SK-N-SH treated with all-trans-retinoic acid at 6 μM for 48 hours (cell line): ENCODE data around the gene ADAMTS17.

Experiments
- ATAC-seq: fragments of 200-7000 bp; cut with Tn5 transposase; 3 replicates; pipeline ENCODE4 v1.9.1; 2020; ENCODE audit warnings: mild to moderate bottlenecking, moderate library complexity
- ARNTL ChIP-seq: fragments of 450-650 bp; formaldehyde crosslinking; IDR thresholded peaks from 2 replicates; pipeline ENCODE4 v1.5.0; 2020; ENCODE audit warnings: low read depth, mild to moderate bottlenecking, moderate library complexity, borderline replicate concordance
- BACH2 ChIP-seq: fragments of 250-450 bp; sonication (Bioruptor Pico); IDR thresholded peaks from 2 replicates; pipeline ENCODE4 v1.9.0; 2021; ENCODE audit warnings: mild to moderate bottlenecking, borderline replicate concordance
- CSDC2 ChIP-seq: fragments of 250-450 bp; sonication (Bioruptor Pico); IDR thresholded peaks from 2 replicates; pipeline ENCODE4 v1.5.0; 2020; ENCODE audit warnings: mild to moderate bottlenecking, moderate library complexity
- ESRRG ChIP-seq: fragments of 250-450 bp; sonication (Bioruptor Pico); IDR thresholded peaks from 2 replicates; pipeline ENCODE4 v1.6.1; 2021; ENCODE audit warnings: mild to moderate bottlenecking
- GLIS3 ChIP-seq: fragments of 250-450 bp; sonication (Bioruptor Pico); IDR thresholded peaks from 2 replicates; pipeline ENCODE4 v1.5.0; 2020; ENCODE audit warnings: mild to moderate bottlenecking, moderate library complexity
- ISL1 ChIP-seq: fragments of 250-450 bp; sonication (Bioruptor Pico); IDR thresholded peaks from 2 replicates; pipeline ENCODE4 v2.1.2; 2022; ENCODE audit warnings: mild to moderate bottlenecking, moderate library complexity
- OSR1 ChIP-seq: fragments of 250-450 bp; sonication (Bioruptor Pico); IDR thresholded peaks from 2 replicates; pipeline ENCODE4 v1.8.0; 2022; ENCODE audit warnings: moderate library complexity, mild to moderate bottlenecking, inconsistent platforms
- PPARA ChIP-seq: fragments of 250-450 bp; sonication (Bioruptor Pico); IDR thresholded peaks from 2 replicates; pipeline ENCODE4 v1.5.0; 2020; ENCODE audit warnings: mild to moderate bottlenecking, borderline replicate concordance
- RARB ChIP-seq: fragments of 250-450 bp; sonication (Bioruptor Pico); IDR thresholded peaks from 2 replicates; pipeline ENCODE4 v1.8.0; 2021; ENCODE audit warnings: mild to moderate bottlenecking, moderate library complexity
- SNAI2 ChIP-seq: fragments of 250-450 bp; sonication (Bioruptor Pico); IDR thresholded peaks from 2 replicates; pipeline ENCODE4 v1.5.0; 2020; ENCODE audit warnings: mild to moderate bottlenecking, moderate library complexity
- TCF4 ChIP-seq: fragments of 250-450 bp; sonication (Bioruptor Pico); IDR thresholded peaks from 2 replicates; pipeline ENCODE4 v1.8.0; 2021; ENCODE audit warnings: mild to moderate bottlenecking, moderate library complexity, borderline replicate concordance
- TOX ChIP-seq: fragments of 250-450 bp; sonication (Bioruptor Pico); IDR thresholded peaks from 2 replicates; pipeline ENCODE4 v1.8.0; 2021; ENCODE audit warnings: mild to moderate bottlenecking, moderate library complexity, borderline replicate concordance
- ZC3H10 ChIP-seq: fragments of 250-450 bp; sonication (Bioruptor Pico); IDR thresholded peaks from 2 replicates; pipeline ENCODE4 v1.5.1; 2021; ENCODE audit warnings: mild to moderate bottlenecking, moderate library complexity
- ZFP3 ChIP-seq: fragments of 250-450 bp; sonication (Bioruptor Pico); IDR thresholded peaks from 2 replicates; pipeline ENCODE4 v1.5.0; 2020; ENCODE audit warnings: mild to moderate bottlenecking, moderate library complexity
- ZFP30 ChIP-seq: fragments of 450-650 bp; formaldehyde crosslinking; IDR thresholded peaks from 2 replicates; pipeline ENCODE4 v1.5.0; 2022; ENCODE audit warnings: mild to moderate bottlenecking, moderate library complexity
- ZNF565 ChIP-seq: fragments of 450-650 bp; formaldehyde crosslinking; conservative IDR thresholded peaks from 2 replicates; pipeline ENCODE4 v1.5.0; 2020; ENCODE audit warnings: low read depth, mild to moderate bottlenecking, moderate library complexity
- TF ChIP-seq, protein P1 (sequence below): fragments of 250-450 bp; sonication (Bioruptor Pico); IDR thresholded peaks from 2 replicates; pipeline ENCODE4 v1.5.0; 2020; ENCODE audit warnings: mild to moderate bottlenecking, moderate library complexity
- TF ChIP-seq, protein P2 (sequence below): fragments of 250-450 bp; sonication (Bioruptor Pico); IDR thresholded peaks from 2 replicates; pipeline ENCODE4 v1.5.1; 2020; ENCODE audit warnings: low read depth, mild to moderate bottlenecking, moderate library complexity
- TF ChIP-seq, protein P3 (sequence below): fragments of 250-450 bp; sonication (Bioruptor Pico); IDR thresholded peaks from 2 replicates; pipeline ENCODE4 v1.8.0; 2021; ENCODE audit warnings: low read depth, mild to moderate bottlenecking, moderate library complexity, borderline replicate concordance
- TF ChIP-seq, protein P4 (sequence below): fragments of 250-450 bp; sonication (Bioruptor Pico); IDR thresholded peaks from 2 replicates; pipeline ENCODE4 v1.5.1; 2021; ENCODE audit warnings: mild to moderate bottlenecking, moderate library complexity

The ADAMTS17 gene

DNA sequence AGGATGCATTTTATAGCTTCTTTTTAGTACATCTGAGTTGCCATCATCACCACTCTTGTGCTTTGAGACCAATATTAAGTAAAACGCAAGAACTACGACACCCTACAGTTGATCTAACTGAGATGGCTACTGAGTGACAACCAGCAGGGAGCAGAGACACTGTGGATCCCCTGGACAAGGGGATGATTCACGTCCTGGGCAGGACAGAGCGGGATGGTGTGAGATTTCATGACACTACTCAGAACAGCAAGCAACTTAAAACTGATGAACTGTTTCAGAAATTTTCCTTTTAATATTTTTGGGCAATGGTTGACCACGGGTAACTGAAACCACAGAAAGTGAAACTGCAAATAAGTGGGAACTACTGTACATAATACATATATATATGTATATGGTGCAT, 299.2 kb downstream of the ADAMTS17 start:
- no peak for ATAC-seq
- no peak for TF ChIP-seq ZC3H10 (CRISPR knock-in tag)
- TF ChIP-seq TOX (CRISPR knock-in tag) = no peak

DNA sequence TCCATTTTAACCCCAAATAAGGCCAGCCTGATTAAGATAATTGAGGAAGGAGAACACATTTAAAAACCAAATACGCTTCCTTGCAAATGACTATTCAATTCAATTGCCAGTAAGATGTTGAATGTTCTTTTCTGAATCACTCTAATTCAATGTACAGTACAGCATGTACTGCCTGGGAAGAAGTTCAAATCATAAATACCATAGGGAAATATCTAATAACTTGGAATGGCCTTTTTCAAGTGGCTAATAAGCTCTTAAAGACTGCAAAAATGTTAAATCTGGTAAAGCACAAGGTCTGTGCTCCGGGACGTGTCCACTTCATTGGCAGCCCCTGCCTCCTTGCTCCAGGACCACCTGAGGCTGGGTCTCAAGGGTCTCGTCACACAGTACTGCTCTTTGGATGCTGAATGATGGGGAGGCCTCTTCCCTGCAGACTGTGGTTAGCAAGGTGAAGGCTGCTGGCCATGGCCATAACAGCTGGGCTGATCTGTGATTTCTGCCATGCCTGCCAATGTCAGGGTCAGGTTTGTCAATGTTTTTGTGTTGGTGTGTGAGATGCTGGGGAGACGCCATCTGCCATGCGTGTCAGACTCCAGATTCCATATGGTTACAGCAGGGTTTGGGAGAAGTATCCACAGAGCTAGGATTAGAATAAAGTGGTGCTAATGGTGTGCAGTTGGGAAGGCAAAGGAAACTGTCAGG, 300.5 kb downstream of the ADAMTS17 start:
- no peak for TF ChIP-seq ESRRG
- no peak for ATAC-seq

DNA sequence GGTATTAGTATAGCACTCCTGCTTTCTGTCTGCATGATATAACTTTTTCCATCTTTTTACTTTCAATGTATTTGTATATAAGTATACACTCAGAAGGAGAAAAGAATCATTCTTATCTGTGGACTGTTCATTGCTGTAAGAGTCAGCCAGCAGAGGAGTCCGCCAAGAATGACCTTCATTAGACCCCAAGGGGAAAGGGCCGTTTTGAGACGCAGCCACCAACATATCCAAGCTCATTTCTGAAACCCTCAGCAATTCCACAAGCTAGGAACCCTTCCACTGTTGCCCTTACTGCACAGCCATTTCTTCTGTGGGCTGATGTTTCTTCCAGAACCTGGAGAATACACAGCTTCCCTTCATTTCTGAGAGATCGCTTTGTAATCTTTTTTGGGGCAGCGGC, 301.8 kb downstream of the ADAMTS17 start:
- no peak for TF ChIP-seq ZFP3 (CRISPR knock-in tag)
- TF ChIP-seq ZC3H10 (CRISPR knock-in tag) = no peak
- no peak for TF ChIP-seq RARB (CRISPR knock-in tag)
- no peak for ATAC-seq

DNA sequence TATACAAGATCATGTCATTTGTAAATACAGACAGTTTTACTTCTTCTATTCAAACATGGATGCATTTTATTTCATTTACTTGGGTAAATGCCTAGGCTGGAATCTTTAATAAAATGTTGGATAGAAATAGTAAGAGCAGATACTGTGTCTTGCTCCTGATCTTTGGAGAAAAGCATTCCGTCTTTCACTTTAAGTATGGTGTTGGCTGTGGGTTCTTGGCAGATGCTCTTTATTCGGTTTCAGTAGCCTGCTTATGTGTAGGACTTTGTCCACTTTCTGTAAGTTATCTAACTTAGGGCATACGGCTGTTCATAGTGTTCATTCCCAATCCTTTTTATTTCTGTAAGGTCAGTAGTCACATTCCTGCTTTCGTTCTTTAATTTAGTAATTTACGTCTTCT, 303.0 kb downstream of the ADAMTS17 start:
- no peak for ATAC-seq

DNA sequence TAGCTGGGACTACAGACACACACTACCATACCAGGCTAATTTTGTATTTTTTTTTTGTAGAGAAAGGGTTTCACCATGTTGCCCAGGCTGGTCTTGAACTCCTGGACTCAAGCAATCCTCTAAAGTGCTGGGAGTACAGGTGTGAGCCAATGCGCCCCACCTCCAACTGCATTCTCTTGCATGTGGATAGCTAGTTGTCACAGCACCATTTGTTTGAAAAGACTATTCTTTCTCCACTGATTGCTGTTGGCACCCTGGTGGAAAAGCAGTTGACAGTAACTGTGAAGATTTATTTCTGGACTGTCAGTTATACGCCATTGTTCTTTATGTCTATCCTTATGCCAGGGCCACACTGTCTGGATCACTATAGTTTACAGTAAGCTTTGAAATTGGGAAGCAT, 303.9 kb downstream of the ADAMTS17 start:
- TF ChIP-seq GLIS3 (CRISPR knock-in tag) (no peak), ZC3H10 (CRISPR knock-in tag) (no peak), ISL1 (CRISPR knock-in tag) (no peak), PPARA (CRISPR knock-in tag) (no peak), ZNF565 (CRISPR knock-in tag) (no peak), RARB (CRISPR knock-in tag) (no peak), BACH2 (CRISPR knock-in tag) (no peak), ZFP30 (no peak)
- TF ChIP-seq, protein P1, sequence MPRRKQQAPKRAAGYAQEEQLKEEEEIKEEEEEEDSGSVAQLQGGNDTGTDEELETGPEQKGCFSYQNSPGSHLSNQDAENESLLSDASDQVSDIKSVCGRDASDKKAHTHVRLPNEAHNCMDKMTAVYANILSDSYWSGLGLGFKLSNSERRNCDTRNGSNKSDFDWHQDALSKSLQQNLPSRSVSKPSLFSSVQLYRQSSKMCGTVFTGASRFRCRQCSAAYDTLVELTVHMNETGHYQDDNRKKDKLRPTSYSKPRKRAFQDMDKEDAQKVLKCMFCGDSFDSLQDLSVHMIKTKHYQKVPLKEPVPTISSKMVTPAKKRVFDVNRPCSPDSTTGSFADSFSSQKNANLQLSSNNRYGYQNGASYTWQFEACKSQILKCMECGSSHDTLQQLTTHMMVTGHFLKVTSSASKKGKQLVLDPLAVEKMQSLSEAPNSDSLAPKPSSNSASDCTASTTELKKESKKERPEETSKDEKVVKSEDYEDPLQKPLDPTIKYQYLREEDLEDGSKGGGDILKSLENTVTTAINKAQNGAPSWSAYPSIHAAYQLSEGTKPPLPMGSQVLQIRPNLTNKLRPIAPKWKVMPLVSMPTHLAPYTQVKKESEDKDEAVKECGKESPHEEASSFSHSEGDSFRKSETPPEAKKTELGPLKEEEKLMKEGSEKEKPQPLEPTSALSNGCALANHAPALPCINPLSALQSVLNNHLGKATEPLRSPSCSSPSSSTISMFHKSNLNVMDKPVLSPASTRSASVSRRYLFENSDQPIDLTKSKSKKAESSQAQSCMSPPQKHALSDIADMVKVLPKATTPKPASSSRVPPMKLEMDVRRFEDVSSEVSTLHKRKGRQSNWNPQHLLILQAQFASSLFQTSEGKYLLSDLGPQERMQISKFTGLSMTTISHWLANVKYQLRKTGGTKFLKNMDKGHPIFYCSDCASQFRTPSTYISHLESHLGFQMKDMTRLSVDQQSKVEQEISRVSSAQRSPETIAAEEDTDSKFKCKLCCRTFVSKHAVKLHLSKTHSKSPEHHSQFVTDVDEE (CRISPR knock-in tag) = no peak
- ATAC-seq = no peak

More for the DNA sequence above, 303.0 kb downstream of the ADAMTS17 start:
- no peak for TF ChIP-seq ZFP30
- no peak for TF ChIP-seq RARB (CRISPR knock-in tag)
- TF ChIP-seq, protein P2, sequence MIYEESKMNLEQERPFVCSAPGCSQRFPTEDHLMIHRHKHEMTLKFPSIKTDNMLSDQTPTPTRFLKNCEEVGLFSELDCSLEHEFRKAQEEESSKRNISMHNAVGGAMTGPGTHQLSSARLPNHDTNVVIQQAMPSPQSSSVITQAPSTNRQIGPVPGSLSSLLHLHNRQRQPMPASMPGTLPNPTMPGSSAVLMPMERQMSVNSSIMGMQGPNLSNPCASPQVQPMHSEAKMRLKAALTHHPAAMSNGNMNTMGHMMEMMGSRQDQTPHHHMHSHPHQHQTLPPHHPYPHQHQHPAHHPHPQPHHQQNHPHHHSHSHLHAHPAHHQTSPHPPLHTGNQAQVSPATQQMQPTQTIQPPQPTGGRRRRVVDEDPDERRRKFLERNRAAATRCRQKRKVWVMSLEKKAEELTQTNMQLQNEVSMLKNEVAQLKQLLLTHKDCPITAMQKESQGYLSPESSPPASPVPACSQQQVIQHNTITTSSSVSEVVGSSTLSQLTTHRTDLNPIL = no peak

DNA sequence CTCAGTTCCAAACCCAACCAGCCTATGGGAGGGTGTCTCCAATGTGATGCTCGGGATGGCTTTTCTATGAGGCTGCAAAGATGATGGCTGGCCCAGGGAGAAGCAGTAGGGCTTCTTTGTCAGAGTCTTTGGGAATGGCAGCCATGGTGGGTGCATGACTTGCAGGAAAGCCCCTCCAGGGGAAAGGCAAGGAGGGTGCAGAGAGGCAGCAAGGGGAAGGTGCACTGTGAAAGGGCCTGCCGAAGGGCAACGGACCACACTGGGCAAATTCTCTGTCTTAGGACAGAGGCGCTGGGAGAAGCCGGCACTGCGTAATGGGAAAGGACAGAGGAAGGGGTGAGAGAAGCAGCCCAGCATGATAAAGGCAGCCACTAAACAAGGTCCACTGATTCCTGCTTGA, 305.8 kb downstream of the ADAMTS17 start:
- TF ChIP-seq GLIS3 (CRISPR knock-in tag) (no peak), ZC3H10 (CRISPR knock-in tag) (no peak), ZFP30 (no peak), OSR1 (no peak)
- TF ChIP-seq, protein P3, sequence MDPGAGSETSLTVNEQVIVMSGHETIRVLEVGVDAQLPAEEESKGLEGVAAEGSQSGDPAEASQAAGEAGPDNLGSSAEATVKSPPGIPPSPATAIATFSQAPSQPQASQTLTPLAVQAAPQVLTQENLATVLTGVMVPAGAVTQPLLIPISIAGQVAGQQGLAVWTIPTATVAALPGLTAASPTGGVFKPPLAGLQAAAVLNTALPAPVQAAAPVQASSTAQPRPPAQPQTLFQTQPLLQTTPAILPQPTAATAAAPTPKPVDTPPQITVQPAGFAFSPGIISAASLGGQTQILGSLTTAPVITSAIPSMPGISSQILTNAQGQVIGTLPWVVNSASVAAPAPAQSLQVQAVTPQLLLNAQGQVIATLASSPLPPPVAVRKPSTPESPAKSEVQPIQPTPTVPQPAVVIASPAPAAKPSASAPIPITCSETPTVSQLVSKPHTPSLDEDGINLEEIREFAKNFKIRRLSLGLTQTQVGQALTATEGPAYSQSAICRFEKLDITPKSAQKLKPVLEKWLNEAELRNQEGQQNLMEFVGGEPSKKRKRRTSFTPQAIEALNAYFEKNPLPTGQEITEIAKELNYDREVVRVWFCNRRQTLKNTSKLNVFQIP (CRISPR knock-in tag) = no peak
- no peak for ATAC-seq

DNA sequence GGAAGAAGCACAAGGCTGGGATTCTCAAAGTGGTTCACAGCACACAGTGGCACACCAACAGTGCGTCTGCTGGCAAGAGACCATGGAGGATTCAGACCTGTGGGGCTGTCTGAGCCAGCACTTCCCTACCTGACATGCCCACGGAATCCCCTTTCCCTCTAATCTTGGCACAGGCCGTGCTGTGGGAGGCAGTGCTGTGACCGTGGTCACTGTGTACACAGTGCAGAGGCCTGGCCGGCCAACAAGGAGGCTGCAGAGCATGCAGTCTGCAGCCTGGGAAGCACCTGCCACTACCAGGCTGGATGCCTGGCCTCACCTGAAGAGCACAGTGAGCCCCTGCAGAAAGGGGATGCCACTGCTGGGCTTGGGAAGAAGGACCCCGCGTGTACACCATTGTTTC, 307.6 kb downstream of the ADAMTS17 start:
- ATAC-seq = no peak
- TF ChIP-seq TOX (CRISPR knock-in tag) (no peak), TCF4 (no peak), CSDC2 (CRISPR knock-in tag) (no peak), ZFP30 (no peak), SNAI2 (CRISPR knock-in tag) (no peak), RARB (CRISPR knock-in tag) (no peak), ZC3H10 (CRISPR knock-in tag) (no peak), ARNTL (no peak)
- TF ChIP-seq, protein P4, sequence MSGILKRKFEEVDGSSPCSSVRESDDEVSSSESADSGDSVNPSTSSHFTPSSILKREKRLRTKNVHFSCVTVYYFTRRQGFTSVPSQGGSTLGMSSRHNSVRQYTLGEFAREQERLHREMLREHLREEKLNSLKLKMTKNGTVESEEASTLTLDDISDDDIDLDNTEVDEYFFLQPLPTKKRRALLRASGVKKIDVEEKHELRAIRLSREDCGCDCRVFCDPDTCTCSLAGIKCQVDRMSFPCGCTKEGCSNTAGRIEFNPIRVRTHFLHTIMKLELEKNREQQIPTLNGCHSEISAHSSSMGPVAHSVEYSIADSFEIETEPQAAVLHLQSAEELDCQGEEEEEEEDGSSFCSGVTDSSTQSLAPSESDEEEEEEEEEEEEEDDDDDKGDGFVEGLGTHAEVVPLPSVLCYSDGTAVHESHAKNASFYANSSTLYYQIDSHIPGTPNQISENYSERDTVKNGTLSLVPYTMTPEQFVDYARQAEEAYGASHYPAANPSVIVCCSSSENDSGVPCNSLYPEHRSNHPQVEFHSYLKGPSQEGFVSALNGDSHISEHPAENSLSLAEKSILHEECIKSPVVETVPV (CRISPR knock-in tag) = no peak
